ENCODE results near the gene TECPR2.

The TECPR2 gene

DNA sequence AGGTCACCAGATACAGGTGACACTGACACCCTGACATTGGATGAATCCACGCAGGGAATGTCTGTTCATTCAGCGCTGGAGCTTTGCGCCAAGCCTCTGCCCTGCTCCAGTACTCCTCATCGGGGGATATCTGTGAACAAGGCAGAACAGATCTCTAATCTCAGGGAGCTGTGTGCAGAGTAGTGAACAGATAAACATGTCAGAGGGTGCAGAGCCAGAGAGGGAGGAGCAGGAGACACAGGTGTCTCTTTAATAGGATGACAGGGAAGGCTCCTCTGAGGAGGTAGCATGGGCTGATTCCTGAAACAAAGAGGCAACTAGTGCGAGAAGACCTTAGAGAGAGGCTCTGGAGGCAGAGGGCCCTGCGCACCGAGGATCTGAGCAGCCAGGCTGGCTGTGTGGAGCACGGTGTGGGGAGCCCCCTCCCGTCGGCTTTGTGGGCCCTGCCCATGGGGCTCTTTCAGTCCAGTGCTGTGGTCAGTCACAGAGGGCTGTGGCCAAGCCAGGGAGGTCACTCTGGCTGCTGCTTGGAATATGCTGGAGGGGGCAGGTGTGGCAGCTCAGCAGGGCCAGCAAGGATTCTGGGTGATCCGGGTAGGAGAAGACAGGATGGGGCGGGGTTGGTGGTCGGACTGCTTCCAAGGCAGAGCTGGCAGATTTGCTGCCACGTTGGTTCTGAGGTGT is 55.6 kb downstream of the TECPR2 start:
- no peak for ATAC-seq

DNA sequence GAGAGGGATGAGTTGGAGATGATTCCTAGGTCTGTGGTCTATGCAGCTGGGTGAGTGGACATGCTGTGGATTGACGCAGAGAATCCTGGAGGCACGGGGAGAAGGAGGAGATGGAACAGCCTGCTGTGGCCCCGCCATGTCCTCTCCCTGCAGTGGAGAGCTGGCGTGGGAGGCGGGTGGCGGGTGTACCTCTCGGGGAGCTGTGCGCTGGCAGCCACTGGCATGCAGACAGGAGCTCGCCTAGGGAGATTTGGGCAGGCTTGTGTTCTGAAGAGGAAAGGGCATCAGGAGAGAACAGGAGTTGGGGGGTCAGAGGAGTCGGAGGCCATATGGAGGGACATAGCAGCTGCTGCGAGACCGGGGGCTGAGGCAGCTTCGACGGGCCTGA is 56.1 kb downstream of the TECPR2 start:
- TF ChIP-seq, protein P1, sequence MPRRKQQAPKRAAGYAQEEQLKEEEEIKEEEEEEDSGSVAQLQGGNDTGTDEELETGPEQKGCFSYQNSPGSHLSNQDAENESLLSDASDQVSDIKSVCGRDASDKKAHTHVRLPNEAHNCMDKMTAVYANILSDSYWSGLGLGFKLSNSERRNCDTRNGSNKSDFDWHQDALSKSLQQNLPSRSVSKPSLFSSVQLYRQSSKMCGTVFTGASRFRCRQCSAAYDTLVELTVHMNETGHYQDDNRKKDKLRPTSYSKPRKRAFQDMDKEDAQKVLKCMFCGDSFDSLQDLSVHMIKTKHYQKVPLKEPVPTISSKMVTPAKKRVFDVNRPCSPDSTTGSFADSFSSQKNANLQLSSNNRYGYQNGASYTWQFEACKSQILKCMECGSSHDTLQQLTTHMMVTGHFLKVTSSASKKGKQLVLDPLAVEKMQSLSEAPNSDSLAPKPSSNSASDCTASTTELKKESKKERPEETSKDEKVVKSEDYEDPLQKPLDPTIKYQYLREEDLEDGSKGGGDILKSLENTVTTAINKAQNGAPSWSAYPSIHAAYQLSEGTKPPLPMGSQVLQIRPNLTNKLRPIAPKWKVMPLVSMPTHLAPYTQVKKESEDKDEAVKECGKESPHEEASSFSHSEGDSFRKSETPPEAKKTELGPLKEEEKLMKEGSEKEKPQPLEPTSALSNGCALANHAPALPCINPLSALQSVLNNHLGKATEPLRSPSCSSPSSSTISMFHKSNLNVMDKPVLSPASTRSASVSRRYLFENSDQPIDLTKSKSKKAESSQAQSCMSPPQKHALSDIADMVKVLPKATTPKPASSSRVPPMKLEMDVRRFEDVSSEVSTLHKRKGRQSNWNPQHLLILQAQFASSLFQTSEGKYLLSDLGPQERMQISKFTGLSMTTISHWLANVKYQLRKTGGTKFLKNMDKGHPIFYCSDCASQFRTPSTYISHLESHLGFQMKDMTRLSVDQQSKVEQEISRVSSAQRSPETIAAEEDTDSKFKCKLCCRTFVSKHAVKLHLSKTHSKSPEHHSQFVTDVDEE (CRISPR knock-in tag; IDR thresholded peaks at IDR 0.05) = no peak
- TF ChIP-seq PPARA (CRISPR knock-in tag; IDR thresholded peaks at IDR 0.05; ENCODE audit: borderline replicate concordance) (no peak), TCF4 (CRISPR knock-in tag; IDR thresholded peaks at IDR 0.05; ENCODE audit: borderline replicate concordance) (no peak), ARNTL (CRISPR knock-in tag; IDR thresholded peaks at IDR 0.05; ENCODE audit: borderline replicate concordance, low read depth) (no peak), ZFP30 (CRISPR knock-in tag; IDR thresholded peaks at IDR 0.05) (no peak)
- TF ChIP-seq, protein P2, sequence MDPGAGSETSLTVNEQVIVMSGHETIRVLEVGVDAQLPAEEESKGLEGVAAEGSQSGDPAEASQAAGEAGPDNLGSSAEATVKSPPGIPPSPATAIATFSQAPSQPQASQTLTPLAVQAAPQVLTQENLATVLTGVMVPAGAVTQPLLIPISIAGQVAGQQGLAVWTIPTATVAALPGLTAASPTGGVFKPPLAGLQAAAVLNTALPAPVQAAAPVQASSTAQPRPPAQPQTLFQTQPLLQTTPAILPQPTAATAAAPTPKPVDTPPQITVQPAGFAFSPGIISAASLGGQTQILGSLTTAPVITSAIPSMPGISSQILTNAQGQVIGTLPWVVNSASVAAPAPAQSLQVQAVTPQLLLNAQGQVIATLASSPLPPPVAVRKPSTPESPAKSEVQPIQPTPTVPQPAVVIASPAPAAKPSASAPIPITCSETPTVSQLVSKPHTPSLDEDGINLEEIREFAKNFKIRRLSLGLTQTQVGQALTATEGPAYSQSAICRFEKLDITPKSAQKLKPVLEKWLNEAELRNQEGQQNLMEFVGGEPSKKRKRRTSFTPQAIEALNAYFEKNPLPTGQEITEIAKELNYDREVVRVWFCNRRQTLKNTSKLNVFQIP (CRISPR knock-in tag; IDR thresholded peaks at IDR 0.05; ENCODE audit: borderline replicate concordance, low read depth) = no peak
- ATAC-seq = no peak

More for the DNA sequence above, 55.6 kb downstream of the TECPR2 start:
- TF ChIP-seq ZNF8 (CRISPR knock-in tag; IDR thresholded peaks at IDR 0.05) (no peak), TCF4 (CRISPR knock-in tag; IDR thresholded peaks at IDR 0.05; ENCODE audit: borderline replicate concordance) (no peak), PPARA (CRISPR knock-in tag; IDR thresholded peaks at IDR 0.05; ENCODE audit: borderline replicate concordance) (no peak), SNAI2 (CRISPR knock-in tag; IDR thresholded peaks at IDR 0.05) (no peak), CSRNP3 (CRISPR knock-in tag; IDR thresholded peaks at IDR 0.05) (no peak), ARNTL (CRISPR knock-in tag; IDR thresholded peaks at IDR 0.05; ENCODE audit: borderline replicate concordance, low read depth) (no peak), ISL1 (CRISPR knock-in tag; IDR thresholded peaks at IDR 0.05) (no peak), RARB (CRISPR knock-in tag; IDR thresholded peaks at IDR 0.05) (no peak), CREB5 (CRISPR knock-in tag; IDR thresholded peaks at IDR 0.05; ENCODE audit: low read depth) (no peak), TOX (CRISPR knock-in tag; IDR thresholded peaks at IDR 0.05; ENCODE audit: borderline replicate concordance) (no peak), ZNF565 (CRISPR knock-in tag; conservative IDR thresholded peaks at IDR 0.05; ENCODE audit: low read depth) (no peak), ZFP3 (CRISPR knock-in tag; IDR thresholded peaks at IDR 0.05) (no peak), OSR1 (CRISPR knock-in tag; IDR thresholded peaks at IDR 0.05) (no peak), CSDC2 (CRISPR knock-in tag; IDR thresholded peaks at IDR 0.05) (no peak), ZC3H10 (CRISPR knock-in tag; IDR thresholded peaks at IDR 0.05) (no peak), PATZ1 (CRISPR knock-in tag; IDR thresholded peaks at IDR 0.05; ENCODE audit: borderline replicate concordance) (no peak), BACH2 (CRISPR knock-in tag; IDR thresholded peaks at IDR 0.05; ENCODE audit: borderline replicate concordance) (no peak)
- TF ChIP-seq, protein P2 (CRISPR knock-in tag; IDR thresholded peaks at IDR 0.05; ENCODE audit: borderline replicate concordance, low read depth) = no peak

All from SK-N-SH treated with all-trans-retinoic acid at 6 μM for 48 hours (cell line).